Erythroblast (primary cell): ENCODE data around the gene BEND3.

Source experiments
- GATA1 ChIP-seq: IDR thresholded peaks from 2 replicates; pipeline ENCODE4 v1.6.1; 2011; ENCODE audit warnings: low read depth, mild to moderate bottlenecking, control low read depth, low read length, moderate library complexity
- POLR2A ChIP-seq: IDR thresholded peaks from 2 replicates; pipeline ENCODE4 v1.6.1; 2011; ENCODE audit warnings: mild to moderate bottlenecking, low read length

DNA sequence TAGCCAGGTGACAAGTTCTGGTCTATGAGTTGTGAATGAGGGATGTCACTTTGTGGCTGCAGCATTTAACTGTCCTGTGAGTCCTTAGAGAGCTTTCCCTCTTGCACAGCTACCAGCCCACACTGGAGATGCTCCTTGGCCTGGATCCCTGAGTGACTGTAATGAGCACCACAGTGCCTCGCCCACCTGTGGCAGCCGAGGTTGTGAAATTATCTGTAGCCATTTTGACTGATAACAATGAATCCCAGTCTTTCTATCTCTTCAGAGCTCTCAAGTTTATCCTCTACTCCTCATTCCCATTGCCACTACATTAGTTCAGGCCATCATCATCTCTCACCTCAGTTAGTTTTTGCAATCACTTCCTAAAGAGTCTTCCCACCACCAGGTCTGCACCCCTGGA, 41.3 kb upstream of the BEND3 start:
- TF ChIP-seq POLR2A = no peak
- TF ChIP-seq GATA1 = no peak
